Hepatocyte (in vitro differentiated cells): ENCODE results near the gene SRY. TPM values are rescaled to one million over a fixed set of nuclear protein-coding genes. Genes with fewer than 3 reads are reported as not detected.

Experiments
- DNase-seq: peaks from one replicate; pipeline ENCODE4 v3.0.0-alpha.2; 2016; ENCODE audit warnings: low spot score
- H2AFZ ChIP-seq: fragments of 200-600 bp; sonication (generic); 2 replicates; pipeline ENCODE4 v1.6.0; 2016; ENCODE audit warnings: antibody characterized with exemption, mild to moderate bottlenecking
- H3K27ac ChIP-seq: fragments of 200-600 bp; sonication (generic); 2 replicates; pipeline ENCODE4 v1.5.1; 2016; ENCODE audit warnings: mild to moderate bottlenecking
- H3K27me3 ChIP-seq: fragments of 200-600 bp; sonication (generic); 2 replicates; pipeline ENCODE4 v1.6.1; 2016
- H3K36me3 ChIP-seq: fragments of 200-600 bp; sonication (generic); replicated peaks from 2 replicates; pipeline ENCODE4 v1.5.1; 2016; ENCODE audit warnings: low read depth; ENCODE audit not compliant: insufficient read depth
- H3K4me1 ChIP-seq: fragments of 200-600 bp; sonication (generic); 2 replicates; pipeline ENCODE4 v1.5.1; 2016; ENCODE audit warnings: mild to moderate bottlenecking, moderate library complexity; ENCODE audit not compliant: insufficient read depth
- H3K4me2 ChIP-seq: fragments of 200-600 bp; sonication (generic); 2 replicates; pipeline ENCODE4 v1.6.0; 2016
- H3K4me3 ChIP-seq: fragments of 200-600 bp; sonication (generic); 2 replicates; pipeline ENCODE4 v1.5.1; 2016; ENCODE audit warnings: mild to moderate bottlenecking
- H3K79me2 ChIP-seq: fragments of 200-600 bp; sonication (generic); 2 replicates; pipeline ENCODE4 v1.6.0; 2017; ENCODE audit warnings: mild to moderate bottlenecking
- H3K9me2 ChIP-seq: fragments of 200-600 bp; sonication (generic); replicated peaks from 2 replicates; pipeline ENCODE4 v1.6.0; 2017; ENCODE audit warnings: mild to moderate bottlenecking; ENCODE audit not compliant: insufficient read depth
- H3K9me3 ChIP-seq: fragments of 200-600 bp; sonication (generic); 2 replicates; pipeline ENCODE4 v1.5.1; 2016; ENCODE audit warnings: low read depth, mild to moderate bottlenecking
- H4K20me1 ChIP-seq: fragments of 200-600 bp; sonication (generic); 2 replicates; pipeline ENCODE4 v1.6.0; 2016; ENCODE audit warnings: mild to moderate bottlenecking; ENCODE audit not compliant: insufficient read depth, poor library complexity, severe bottlenecking
- EZH2 ChIP-seq: fragments of 200-600 bp; sonication (generic); IDR thresholded peaks from 2 replicates; pipeline ENCODE4 v1.6.1; 2016; ENCODE audit warnings: antibody characterized with exemption, mild to moderate bottlenecking, borderline replicate concordance
- EZH2phosphoT487 ChIP-seq: fragments of 200-600 bp; sonication (generic); IDR thresholded peaks from one replicate; pipeline ENCODE4 v1.6.1; 2018; ENCODE audit warnings: antibody characterized with exemption, mild to moderate bottlenecking, low read depth, moderate library complexity; ENCODE audit not compliant: unreplicated experiment, severe bottlenecking
- WGBS: methylation state at CpG from one replicate; pipeline ENCODE4 v1.1.6; 2016; ENCODE audit warnings: low lambda C conversion rate; ENCODE audit errors: missing lambda C conversion rate; 5-methylcytosine and 5-hydroxymethylcytosine counted together
- polyA plus RNA-seq: library from polyadenylated mRNA; unstranded; fragments of >200 nt; fragmentation: Nextera tagmentation; extraction: Ambion mirVana; gene quantifications from 2 replicates; pipeline ENCODE4 v1.2.1, GENCODE V29; 2016
- total RNA-seq: library from RNA; depleted of rRNA; stranded (reverse); fragments of >200 nt; gene quantifications from 2 replicates; pipeline ENCODE4 v1.2.3, GENCODE V29; 2014
- TF ChIP-seq, protein P1 (sequence below): fragments of 200-600 bp; sonication (generic); IDR thresholded peaks from 2 replicates; pipeline ENCODE4 v1.5.1; 2016; ENCODE audit warnings: antibody characterized with exemption, mild to moderate bottlenecking; ENCODE audit not compliant: poor library complexity

The SRY gene
- not detected in 2 replicates for total RNA-seq
- polyA plus RNA-seq, result not detected in 2 replicates

DNA sequence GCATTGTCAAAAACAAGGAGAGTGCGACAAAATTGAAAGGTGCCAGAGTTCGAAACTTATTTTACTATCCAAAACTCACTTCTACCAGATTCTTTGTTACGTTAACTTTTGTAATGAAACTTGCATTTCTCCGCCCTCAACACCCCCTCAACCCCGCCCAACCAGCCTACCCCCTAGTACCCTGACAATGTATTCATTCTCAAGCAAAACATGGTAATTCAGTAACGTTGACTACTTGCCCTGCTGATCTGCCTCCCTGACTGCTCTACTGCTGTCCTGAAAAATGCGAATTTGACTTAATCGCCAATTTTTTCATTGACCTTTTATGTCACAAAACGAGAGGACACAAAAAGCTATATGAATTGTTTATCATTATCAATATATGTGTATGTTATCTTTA lies at the start of gene SRY:
TSS of gene SRY (minus strand) at position 83 of the 400 bp plus-strand sequence. CDS start at position 4, 79 bp downstream.
- H3K36me3 ChIP-seq, result no peaks in the 10 kb centered on the region
- H3K79me2 ChIP-seq, result no peaks in the 10 kb centered on the region
- no peak within 1 kb of the TSS for H3K27ac ChIP-seq
- no peaks in the 10 kb centered on the region for H3K9me2 ChIP-seq
- H3K4me2 ChIP-seq, result no peak within 1 kb of the TSS
- TF ChIP-seq EZH2phosphoT487, result no peak
- TF ChIP-seq, protein P1, sequence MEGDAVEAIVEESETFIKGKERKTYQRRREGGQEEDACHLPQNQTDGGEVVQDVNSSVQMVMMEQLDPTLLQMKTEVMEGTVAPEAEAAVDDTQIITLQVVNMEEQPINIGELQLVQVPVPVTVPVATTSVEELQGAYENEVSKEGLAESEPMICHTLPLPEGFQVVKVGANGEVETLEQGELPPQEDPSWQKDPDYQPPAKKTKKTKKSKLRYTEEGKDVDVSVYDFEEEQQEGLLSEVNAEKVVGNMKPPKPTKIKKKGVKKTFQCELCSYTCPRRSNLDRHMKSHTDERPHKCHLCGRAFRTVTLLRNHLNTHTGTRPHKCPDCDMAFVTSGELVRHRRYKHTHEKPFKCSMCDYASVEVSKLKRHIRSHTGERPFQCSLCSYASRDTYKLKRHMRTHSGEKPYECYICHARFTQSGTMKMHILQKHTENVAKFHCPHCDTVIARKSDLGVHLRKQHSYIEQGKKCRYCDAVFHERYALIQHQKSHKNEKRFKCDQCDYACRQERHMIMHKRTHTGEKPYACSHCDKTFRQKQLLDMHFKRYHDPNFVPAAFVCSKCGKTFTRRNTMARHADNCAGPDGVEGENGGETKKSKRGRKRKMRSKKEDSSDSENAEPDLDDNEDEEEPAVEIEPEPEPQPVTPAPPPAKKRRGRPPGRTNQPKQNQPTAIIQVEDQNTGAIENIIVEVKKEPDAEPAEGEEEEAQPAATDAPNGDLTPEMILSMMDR, result no peak
- TF ChIP-seq EZH2, result no peak
- no peaks in the 10 kb centered on the region for H3K4me1 ChIP-seq
- DNase-seq, result no peak
- H4K20me1 ChIP-seq, result no peaks in the 10 kb centered on the region
- H3K4me3 ChIP-seq, result no peak within 1 kb of the TSS
- H2AFZ ChIP-seq, result no peak within 1 kb of the TSS
- H3K27me3 ChIP-seq, result no peaks in the 10 kb centered on the region
- no CpG with 5 or more reads among the region's 9 CpGs for whole genome bisulfite sequencing
- no peaks in the 10 kb centered on the region for H3K9me3 ChIP-seq

DNA sequence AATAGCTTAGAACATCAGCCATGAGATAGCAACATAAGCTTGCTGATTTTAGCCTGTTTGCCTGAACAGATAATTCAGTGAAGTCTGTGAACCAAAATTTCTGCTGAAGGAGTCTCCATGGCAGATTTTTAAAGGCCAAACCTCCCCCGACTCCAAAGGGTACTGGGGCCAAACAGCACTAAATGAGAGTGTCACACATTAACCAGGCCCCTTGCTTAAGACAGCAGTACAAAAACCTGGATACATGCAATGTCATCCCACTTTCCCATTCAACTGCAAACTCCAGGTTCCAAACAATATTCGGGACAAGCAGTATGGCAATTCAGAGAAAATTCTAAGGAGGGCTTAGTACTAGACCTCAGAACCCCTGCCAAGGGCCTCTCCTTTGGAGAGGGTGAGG lies 49.6 kb upstream of the SRY start:
- TF ChIP-seq EZH2phosphoT487, result no peak
- TF ChIP-seq EZH2, result no peak
- TF ChIP-seq, protein P1, result no peak
- no peaks in the 10 kb centered on the region for H3K79me2 ChIP-seq
- no peaks in the 10 kb centered on the region for H3K36me3 ChIP-seq
- no peak overlapping the region for H2AFZ ChIP-seq
- no peak overlapping the region for H3K4me2 ChIP-seq
- no peak for DNase-seq
- H3K9me3 ChIP-seq, result no peaks in the 10 kb centered on the region
- H3K9me2 ChIP-seq, result no peaks in the 10 kb centered on the region
- no peak overlapping the region for H3K4me3 ChIP-seq
- H4K20me1 ChIP-seq, result no peaks in the 10 kb centered on the region
- no CpG with 5 or more reads among the region's 2 CpGs for WGBS
- no peak overlapping the region for H3K27ac ChIP-seq
- H3K27me3 ChIP-seq, result no peaks in the 10 kb centered on the region
- no peaks in the 10 kb centered on the region for H3K4me1 ChIP-seq

GRCh38 chrY:2835230-2835629 lies 47.7 kb upstream of the SRY start:
- no peaks in the 10 kb centered on the region for H4K20me1 ChIP-seq
- H3K4me3 ChIP-seq, result no peak overlapping the region
- no peak overlapping the region for H2AFZ ChIP-seq
- DNase-seq, result no peak
- no peaks in the 10 kb centered on the region for H3K36me3 ChIP-seq
- H3K4me1 ChIP-seq, result no peaks in the 10 kb centered on the region
- H3K79me2 ChIP-seq, result no peaks in the 10 kb centered on the region
- H3K4me2 ChIP-seq, result no peak overlapping the region
- no peaks in the 10 kb centered on the region for H3K9me2 ChIP-seq
- H3K27me3 ChIP-seq, result no peaks in the 10 kb centered on the region
- no peak overlapping the region for H3K27ac ChIP-seq
- H3K9me3 ChIP-seq, result no peaks in the 10 kb centered on the region
- TF ChIP-seq EZH2 (no peak), EZH2phosphoT487 (no peak)
- TF ChIP-seq, protein P1, result no peak

- no peak overlapping the region for H3K27ac ChIP-seq
- no CpG with 5 or more reads among the region's 5 CpGs for WGBS
- no peak for TF ChIP-seq EZH2
- TF ChIP-seq, protein P1, result no peak
- TF ChIP-seq EZH2phosphoT487, result no peak
Measured at GRCh38 chrY:2828497-2828896, 41.0 kb upstream of the SRY start.

More at GRCh38 chrY:2828497-2828896, 41.0 kb upstream of the SRY start:
- no peak for DNase-seq
- H3K27me3 ChIP-seq, result no peaks in the 10 kb centered on the region
- H3K4me1 ChIP-seq, result no peaks in the 10 kb centered on the region
- no peaks in the 10 kb centered on the region for H3K36me3 ChIP-seq
- no peaks in the 10 kb centered on the region for H3K79me2 ChIP-seq
- no peaks in the 10 kb centered on the region for H4K20me1 ChIP-seq
- H2AFZ ChIP-seq, result no peak overlapping the region
- no peak overlapping the region for H3K4me3 ChIP-seq
- H3K9me3 ChIP-seq, result no peaks in the 10 kb centered on the region
- no peak overlapping the region for H3K4me2 ChIP-seq
- no peaks in the 10 kb centered on the region for H3K9me2 ChIP-seq
